Endothelial cell of umbilical vein (primary cell): ENCODE results near the gene SIPA1. TPM values are rescaled to one million over a fixed set of nuclear protein-coding genes. Genes with fewer than 3 reads are reported as not detected.

Experiments used
- BruUV-seq: library from RNA; stranded (reverse); fragments of 400-500 nt; replicated peaks from 2 replicates; lab custom pipeline; 2021; lab: Mats Ljungman, UMichigan
- CTCF ChIA-PET: fragments of 300-600, 350-600 bp; sonication (Branson Sonifier 250); formaldehyde crosslinking; loops from one replicate; lab custom pipeline; 2021; ENCODE audit warnings: antibody characterized with exemption, inconsistent platforms; lab: Charles Lee
- POLR2A ChIA-PET: fragments of 300-600, 350-600 bp; sonication (Branson Sonifier 250); formaldehyde crosslinking; loops from one replicate; lab custom pipeline; 2021; ENCODE audit warnings: antibody characterized with exemption, inconsistent platforms; lab: Charles Lee
- DNase-seq: peaks from one replicate; pipeline ENCODE4 v3.0.0-alpha.2; 2011; ENCODE audit warnings: low read depth, low spot score
- FAIRE-seq: peaks from 2 replicates; lab custom pipeline; 2011; peaks lifted over from hg19 to GRCh38; lab: Jason Lieb, UNC
- H2AFZ ChIP-seq: 2 replicates; pipeline ENCODE4 v1.6.0; 2012; ENCODE audit warnings: low read depth, low read length, control low read depth, inconsistent platforms
- H3K27ac ChIP-seq: 2 replicates; pipeline ENCODE4 v1.5.1; 2011; ENCODE audit warnings: low read depth, mild to moderate bottlenecking, control low read depth, low read length, moderate library complexity; ENCODE audit not compliant: insufficient read depth
- H3K27me3 ChIP-seq, 2 experiments: 2 replicates each; pipeline versions ENCODE4 v1.6.0 to v1.6.1; 2011; ENCODE audit warnings: low read length in 2 of 2, mixed read lengths in 1 of 2; ENCODE audit not compliant: control insufficient read depth in 2 of 2, insufficient read depth in 2 of 2
- H3K36me3 ChIP-seq, 2 experiments: 2 replicates in 1 of 2; 3 replicates in 1 of 2; pipeline ENCODE4 v1.5.1; 2011; ENCODE audit warnings: low read length in 2 of 2, mild to moderate bottlenecking in 1 of 2, moderate library complexity in 1 of 2; ENCODE audit not compliant: control insufficient read depth in 2 of 2, insufficient read depth in 2 of 2; ENCODE audit errors: extremely low read depth in 1 of 2
- H3K4me1 ChIP-seq: 3 replicates; pipeline ENCODE4 v1.5.1; 2011; ENCODE audit warnings: mild to moderate bottlenecking, low read length; ENCODE audit not compliant: control insufficient read depth, insufficient read depth; ENCODE audit errors: extremely low read depth
- H3K4me2 ChIP-seq: 2 replicates; pipeline ENCODE4 v1.6.1; 2011; ENCODE audit warnings: low read length, control low read depth, mixed read lengths; ENCODE audit not compliant: insufficient read depth
- H3K4me3 ChIP-seq, 3 experiments: fragments of 200-600 bp in 1 of 3; sonication (generic), shearing (Covaris generic) in 1 of 3; replicated peaks in 1 of 3; 2 replicates each; pipeline ENCODE4 v1.5.1; 2011 to 2016; ENCODE audit warnings: control low read depth in 3 of 3, low read length in 3 of 3, mild to moderate bottlenecking in 2 of 3, inconsistent platforms in 1 of 3, low read depth in 1 of 3, moderate library complexity in 1 of 3; ENCODE audit not compliant: insufficient read depth in 1 of 3
- H3K79me2 ChIP-seq: 2 replicates; pipeline ENCODE4 v1.6.0; 2012; ENCODE audit warnings: low read length, inconsistent platforms; ENCODE audit not compliant: control insufficient read depth, insufficient read depth
- H3K9ac ChIP-seq: replicated peaks from 2 replicates; pipeline ENCODE3; 2011; ENCODE audit warnings: low read length, control low read depth; ENCODE audit not compliant: insufficient read depth; ENCODE audit errors: extremely low read depth
- H3K9me1 ChIP-seq: replicated peaks from 3 replicates; pipeline ENCODE4 v1.6.0; 2011; ENCODE audit warnings: mild to moderate bottlenecking, low read length; ENCODE audit not compliant: control insufficient read depth, insufficient read depth; ENCODE audit errors: extremely low read depth
- H3K9me3 ChIP-seq: replicated peaks from 2 replicates; pipeline ENCODE4 v1.5.1; 2012; ENCODE audit warnings: low read length, inconsistent platforms; ENCODE audit not compliant: control insufficient read depth, insufficient read depth
- H4K20me1 ChIP-seq: replicated peaks from 2 replicates; pipeline ENCODE3; 2011; ENCODE audit warnings: mild to moderate bottlenecking, low read length; ENCODE audit not compliant: control insufficient read depth, insufficient read depth; ENCODE audit errors: extremely low read depth
- EZH2 ChIP-seq: IDR thresholded peaks from 2 replicates; pipeline ENCODE4 v1.6.1; 2012; ENCODE audit warnings: borderline replicate concordance, low read depth, mild to moderate bottlenecking, moderate library complexity, low read length, inconsistent platforms; ENCODE audit not compliant: severe bottlenecking
- FOS ChIP-seq: IDR thresholded peaks from 2 replicates; pipeline ENCODE4 v1.6.1; 2011; ENCODE audit warnings: mild to moderate bottlenecking, low read length, moderate library complexity, borderline replicate concordance; ENCODE audit not compliant: insufficient read depth
- GATA2 ChIP-seq: IDR thresholded peaks from 2 replicates; pipeline ENCODE4 v1.7.0; 2011; ENCODE audit warnings: low read depth, mild to moderate bottlenecking, moderate library complexity, mixed read lengths, low read length; ENCODE audit not compliant: insufficient read length, insufficient read depth
- JUN ChIP-seq: IDR thresholded peaks from 2 replicates; pipeline ENCODE4 v1.6.1; 2011; ENCODE audit warnings: borderline replicate concordance, low read depth; ENCODE audit not compliant: insufficient read length, insufficient read depth
- MAX ChIP-seq: IDR thresholded peaks from 2 replicates; pipeline ENCODE4 v1.6.1; 2011; ENCODE audit not compliant: insufficient read depth, insufficient read length
- MYC ChIP-seq: IDR thresholded peaks from one replicate; pipeline ENCODE4 v1.6.1; 2011; ENCODE audit warnings: mild to moderate bottlenecking, low read depth, low read length
- POLR2A ChIP-seq: IDR thresholded peaks from 2 replicates; pipeline ENCODE4 v1.6.1; 2012; ENCODE audit warnings: low read depth, mild to moderate bottlenecking, control low read depth, low read length
- POLR2AphosphoS5 ChIP-seq: IDR thresholded peaks from 2 replicates; pipeline ENCODE4 v1.6.1; 2012; ENCODE audit warnings: low read depth, mild to moderate bottlenecking, control low read depth, low read length, moderate library complexity; ENCODE audit not compliant: insufficient read depth
- dilution Hi-C: fragments of 300-500 bp; cut with MboI; formaldehyde crosslinking; loops from one replicate; pipeline ENCODE4 v1.15.0; 2019; ENCODE audit warnings: low sequenced_read_pairs; ENCODE audit not compliant: extremely low pct_ligation_motif_present
- intact Hi-C: fragments of 100-400 bp; cut with micrococcal nuclease; formaldehyde crosslinking; loops from one replicate; pipeline ENCODE4 v1.10.0; 2022
- polyA plus RNA-seq, 4 experiments: library from polyadenylated mRNA; depleted of rRNA in 3 of 4; stranded (reverse) in 3 of 4; unstranded in 1 of 4; fragments of >200 nt; gene quantifications; 2 replicates each; pipeline versions ENCODE4 v1.2.1 to v1.2.3, GENCODE V29; 2011 to 2012; ENCODE audit warnings: missing spikeins in 1 of 4
- total RNA-seq: library from RNA; stranded (reverse); gene quantifications from 2 replicates; pipeline ENCODE4 v1.2.3, GENCODE V29; 2021
- TF ChIP-seq, protein P1 (sequence below), 2 donors: IDR thresholded peaks; 1 replicate in 1 of 2; 2 replicates in 1 of 2; pipeline ENCODE4 v1.5.1; 2011; ENCODE audit warnings: low read length in 2 of 2, mild to moderate bottlenecking in 2 of 2, moderate library complexity in 2 of 2, control low read depth in 1 of 2, inconsistent platforms in 1 of 2, low read depth in 1 of 2; ENCODE audit not compliant: insufficient read depth in 1 of 2; ENCODE audit errors: extremely low read depth in 1 of 2

SIPA1 gene
- total and polyA plus RNA-seq, 2 donors (not counting 3 experiments of a cell fraction or from before 2014, with no cell fraction given) = 67.5 to 119 TPM

- Histone ChIP-seq H3K27me3 (no peaks in the 10 kb centered on the region), H3K9me3 (no peaks in the 10 kb centered on the region), H3K4me3 (no peak overlapping the region), H3K4me1 (peaks cover 23% of the 10 kb centered on the region), H3K79me2 (peaks cover 5% of the 10 kb centered on the region), H3K9ac (no peak overlapping the region), H3K4me2 (no peak overlapping the region), H3K36me3 (peaks cover 3 to 37% of the 10 kb centered on the region in 2 experiments), H3K9me1 (no peaks in the 10 kb centered on the region), H4K20me1 (no peaks in the 10 kb centered on the region), H3K27ac (no peak overlapping the region), H2AFZ (no peak overlapping the region)
- no peak for TF ChIP-seq EZH2
- no peak for TF ChIP-seq MYC
- no peak for TF ChIP-seq JUN
- no peak for TF ChIP-seq POLR2AphosphoS5
- TF ChIP-seq POLR2A = no peak
- TF ChIP-seq MAX = no peak
- TF ChIP-seq GATA2 = no peak
- TF ChIP-seq, protein P1, sequence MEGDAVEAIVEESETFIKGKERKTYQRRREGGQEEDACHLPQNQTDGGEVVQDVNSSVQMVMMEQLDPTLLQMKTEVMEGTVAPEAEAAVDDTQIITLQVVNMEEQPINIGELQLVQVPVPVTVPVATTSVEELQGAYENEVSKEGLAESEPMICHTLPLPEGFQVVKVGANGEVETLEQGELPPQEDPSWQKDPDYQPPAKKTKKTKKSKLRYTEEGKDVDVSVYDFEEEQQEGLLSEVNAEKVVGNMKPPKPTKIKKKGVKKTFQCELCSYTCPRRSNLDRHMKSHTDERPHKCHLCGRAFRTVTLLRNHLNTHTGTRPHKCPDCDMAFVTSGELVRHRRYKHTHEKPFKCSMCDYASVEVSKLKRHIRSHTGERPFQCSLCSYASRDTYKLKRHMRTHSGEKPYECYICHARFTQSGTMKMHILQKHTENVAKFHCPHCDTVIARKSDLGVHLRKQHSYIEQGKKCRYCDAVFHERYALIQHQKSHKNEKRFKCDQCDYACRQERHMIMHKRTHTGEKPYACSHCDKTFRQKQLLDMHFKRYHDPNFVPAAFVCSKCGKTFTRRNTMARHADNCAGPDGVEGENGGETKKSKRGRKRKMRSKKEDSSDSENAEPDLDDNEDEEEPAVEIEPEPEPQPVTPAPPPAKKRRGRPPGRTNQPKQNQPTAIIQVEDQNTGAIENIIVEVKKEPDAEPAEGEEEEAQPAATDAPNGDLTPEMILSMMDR (IDR thresholded peaks at IDR 0.05; ENCODE audit: extremely low read depth in 1 of 2, insufficient read depth in 1 of 2, low read depth in 1 of 2, low read length in 2 of 2) = no peak
- no peak for TF ChIP-seq FOS
- intact Hi-C loops (no loop called here), dilution Hi-C loops (no loop called here)
- FAIRE-seq (no peak), DNase-seq (no peak)
- CTCF ChIA-PET = no interaction called here
- POLR2A ChIA-PET = no interaction called here
- no TSS peak for BruUV-seq
Measured at GRCh38 chr11:65645710-65646109, 7.8 kb downstream of the SIPA1 start.
